HFF-Myc (cell line): ENCODE measurements around the gene GATB.

Experiments used
- DNase-seq: peaks from one replicate; pipeline ENCODE4 v3.0.0-alpha.2; 2011; ENCODE audit warnings: low read depth; ENCODE audit errors: extremely low read depth
- H3K4me3 ChIP-seq: replicated peaks from 2 replicates; pipeline ENCODE4 v1.5.1; 2011; ENCODE audit warnings: low read depth, mild to moderate bottlenecking, control low read depth, low read length
- CTCF ChIP-seq: IDR thresholded peaks from 2 replicates; pipeline ENCODE4 v1.5.1; 2012; ENCODE audit warnings: mild to moderate bottlenecking, low read depth, low read length, control low read depth; ENCODE audit errors: missing control alignments

GATB gene

GRCh38 chr4:151694961-151695720 is 65.7 kb downstream of the GATB start:
- no peak for DNase-seq
- no peak for TF ChIP-seq CTCF
- H3K4me3 ChIP-seq = no peak overlapping the region

DNA sequence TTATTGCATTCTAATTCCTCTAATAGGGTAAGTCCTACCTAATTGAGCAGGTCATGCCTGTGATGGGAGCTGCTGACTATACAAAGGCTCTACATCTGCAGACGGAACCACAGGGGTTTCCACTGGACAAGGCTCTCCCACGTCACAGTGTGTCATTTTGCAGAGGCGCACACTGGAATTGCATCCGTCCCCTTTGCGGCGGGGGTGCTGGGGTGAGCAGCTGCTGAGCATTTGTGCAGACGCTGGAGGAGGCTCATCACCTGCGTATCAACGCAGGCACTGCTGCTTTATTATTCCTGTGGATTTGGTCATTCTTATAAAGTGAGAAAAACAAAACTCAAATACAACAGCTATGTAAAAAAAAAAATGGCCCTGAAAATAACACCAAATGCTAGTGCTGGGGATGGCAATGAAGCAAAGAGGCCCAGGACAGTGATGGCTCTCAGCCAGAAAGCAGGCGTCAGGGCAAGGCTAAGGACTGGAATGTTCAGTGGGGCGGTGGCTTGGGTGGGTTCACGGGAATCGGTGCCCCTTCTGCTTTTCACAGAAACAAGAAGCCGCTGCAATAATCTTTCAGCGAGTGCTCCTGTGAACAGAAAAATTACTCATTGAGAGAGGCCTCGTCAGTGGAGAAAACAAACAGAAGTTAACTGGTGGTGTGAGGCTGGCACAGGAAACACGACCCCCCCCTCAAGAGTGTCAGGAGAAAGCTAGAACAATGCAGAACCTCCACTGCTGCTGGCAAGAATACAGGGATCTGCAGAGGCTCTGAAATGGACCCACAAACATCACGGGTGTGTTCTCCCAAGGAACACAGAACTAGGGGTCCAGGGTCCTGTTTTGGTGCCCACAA is 67.8 kb downstream of the GATB start:
- no peak for DNase-seq
- H3K4me3 ChIP-seq = no peak overlapping the region
- TF ChIP-seq CTCF = no peak

- DNase-seq = no peak
- no peak overlapping the region for H3K4me3 ChIP-seq
- no peak for TF ChIP-seq CTCF
These were observed 68.4 kb downstream of the GATB start for GRCh38 chr4:151692443-151692782.

- H3K4me3 ChIP-seq = no peak overlapping the region
- DNase-seq = no peak
- TF ChIP-seq CTCF = no peak
These were observed 69.0 kb downstream of the GATB start for GRCh38 chr4:151691639-151692442.

- no peak for TF ChIP-seq CTCF
- no peak overlapping the region for H3K4me3 ChIP-seq
- DNase-seq = no peak
These were observed 69.9 kb downstream of the GATB start for GRCh38 chr4:151690876-151691275.

- no peak for TF ChIP-seq CTCF
- no peak overlapping the region for H3K4me3 ChIP-seq
- DNase-seq = no peak
These were observed 70.5 kb downstream of the GATB start for GRCh38 chr4:151690164-151690870.
